K562 (cell line): ENCODE measurements around the gene USP15. TPM values are rescaled to one million over a fixed set of nuclear protein-coding genes. Genes with fewer than 3 reads are reported as not detected.
"Not testable (repeated sequence)": the region's sequence is repeated elsewhere in the genome, so short reads cannot be mapped to it uniquely, and the experiment has no call there.

ENCODE experiments used
- ATAC-seq: fragments of 200-7000 bp; cut with Tn5 transposase; 3 replicates; pipeline ENCODE4 v1.9.1; 2020; ENCODE audit warnings: moderate library complexity
- BruUV-seq: library from RNA; stranded (reverse); fragments of 400-500 nt; replicated peaks from 2 replicates; lab custom pipeline; 2021; lab: Mats Ljungman, UMichigan
- CTCF ChIA-PET: fragments of 300-600 bp; formaldehyde crosslinking; extraction: SDS; loops from one replicate; lab custom pipeline; 2021; ENCODE audit warnings: low intra/inter-chr PET ratio; lab: Yijun Ruan, JAX
- POLR2A ChIA-PET: fragments of 300-600, 350-650 bp; sonication (Branson Sonifier 250); formaldehyde crosslinking; extraction: SDS; loops from one replicate; lab custom pipeline; 2021; ENCODE audit warnings: antibody characterized with exemption, inconsistent platforms; lab: Yijun Ruan, JAX
- DNase-seq, 4 experiments: peaks; one replicate each; pipeline versions ENCODE4 v3.0.0 to v3.0.0-alpha.2; 2011 to 2018; ENCODE audit warnings: low spot score in 3 of 4, mixed read lengths in 3 of 4; ENCODE audit errors: extremely low read depth in 1 of 4
- FAIRE-seq: peaks from 2 replicates; lab custom pipeline; 2011; peaks lifted over from hg19 to GRCh38; lab: Jason Lieb, UNC
- H2AFZ ChIP-seq: 2 replicates; pipeline ENCODE4 v1.6.0; 2011; ENCODE audit warnings: low read depth, low read length, control low read depth, inconsistent platforms
- H3K27ac ChIP-seq: fragments of 200-600 bp; 3 replicates; pipeline ENCODE4 v1.8.0; 2011; ENCODE audit warnings: low read depth, mild to moderate bottlenecking, control low read depth, inconsistent platforms, low read length, moderate library complexity, mixed read lengths; ENCODE audit errors: extremely low read depth
- H3K27me3 ChIP-seq, 2 experiments: fragments of 300-600 bp in 1 of 2; 2 replicates in 1 of 2; 3 replicates in 1 of 2; pipeline versions ENCODE4 v1.6.0 to v1.8.0; 2011; ENCODE audit warnings: inconsistent platforms in 2 of 2, low read length in 2 of 2, mild to moderate bottlenecking in 1 of 2, mixed read lengths in 1 of 2, moderate library complexity in 1 of 2; ENCODE audit not compliant: control insufficient read depth in 2 of 2, insufficient read depth in 2 of 2
- H3K36me3 ChIP-seq: fragments of 300-600 bp; 3 replicates; pipeline ENCODE4 v1.8.0; 2011; ENCODE audit warnings: mild to moderate bottlenecking, low read length, inconsistent platforms; ENCODE audit not compliant: control insufficient read depth, insufficient read depth
- H3K4me1 ChIP-seq, 2 experiments: fragments of 200-600 bp in 1 of 2; replicated peaks in 1 of 2; 2 replicates in 1 of 2; 3 replicates in 1 of 2; pipeline versions ENCODE4 v1.5.1 to v1.8.0; 2011; ENCODE audit warnings: inconsistent platforms in 2 of 2, low read length in 2 of 2, mild to moderate bottlenecking in 1 of 2, mixed read lengths in 1 of 2, moderate library complexity in 1 of 2; ENCODE audit not compliant: control insufficient read depth in 2 of 2, insufficient read depth in 2 of 2
- H3K4me2 ChIP-seq: 2 replicates; pipeline ENCODE4 v1.6.1; 2011; ENCODE audit warnings: low read length, control low read depth, inconsistent platforms, mixed read lengths; ENCODE audit not compliant: insufficient read depth
- H3K4me3 ChIP-seq: fragments of 200-600 bp; sonication (generic), shearing (Covaris generic); 2 replicates; pipeline ENCODE4 v1.5.1; 2016; ENCODE audit warnings: control low read depth, inconsistent platforms
- H3K79me2 ChIP-seq: fragments of 200-600 bp; 3 replicates; pipeline ENCODE4 v1.8.0; 2011; ENCODE audit warnings: low read length, inconsistent platforms; ENCODE audit not compliant: control insufficient read depth, insufficient read depth
- H3K9ac ChIP-seq, 2 experiments: 2 replicates each; pipeline versions ENCODE4 v1.6.0 to v1.6.1; 2011; ENCODE audit warnings: low read depth in 2 of 2, low read length in 2 of 2, control low read depth in 1 of 2, inconsistent platforms in 1 of 2, mild to moderate bottlenecking in 1 of 2, mixed read lengths in 1 of 2; ENCODE audit not compliant: insufficient read depth in 1 of 2
- H3K9me1 ChIP-seq: one replicate; pipeline ENCODE4 v1.6.0; 2011; ENCODE audit warnings: inconsistent platforms, mild to moderate bottlenecking, low read length, moderate library complexity; ENCODE audit not compliant: control insufficient read depth, insufficient read depth
- H3K9me3 ChIP-seq: replicated peaks from 2 replicates; pipeline ENCODE4 v1.5.1; 2011; ENCODE audit warnings: low read depth, low read length, inconsistent platforms; ENCODE audit not compliant: control insufficient read depth, insufficient read depth
- H4K20me1 ChIP-seq: replicated peaks from 2 replicates; pipeline ENCODE4 v1.6.1; 2011; ENCODE audit warnings: low read length, inconsistent platforms, mixed read lengths; ENCODE audit not compliant: control insufficient read depth, insufficient read depth
- C11orf30 ChIP-seq: fragments of 450-650 bp; IDR thresholded peaks from 2 replicates; pipeline ENCODE4 v1.6.1; 2016; ENCODE audit warnings: low read depth, mild to moderate bottlenecking
- CEBPB ChIP-seq: fragments of 450-650 bp; IDR thresholded peaks from 2 replicates; pipeline ENCODE4 v1.6.1; 2016; ENCODE audit warnings: missing genetic modification characterization, missing compliant biosample characterization
- CEBPG ChIP-seq, 3 experiments: fragments of 200-800 bp in 1 of 3; sonication (Bioruptor generic) in 1 of 3; sonication (generic) in 1 of 3; formaldehyde crosslinking in 1 of 3; IDR thresholded peaks in 2 of 3; conservative IDR thresholded peaks in 1 of 3; 2 replicates each; pipeline versions ENCODE4 v1.6.1 to v1.8.0; 2016 to 2022; ENCODE audit warnings: missing compliant biosample characterization in 2 of 3, missing genetic modification characterization in 2 of 3, mild to moderate bottlenecking in 1 of 3, missing genetic modification reagents in 1 of 3
- IRF9 ChIP-seq: fragments of 450-650 bp; IDR thresholded peaks from 2 replicates; pipeline ENCODE4 v1.6.1; 2016; ENCODE audit warnings: missing biosample characterization, missing genetic modification characterization
- ZNF316 ChIP-seq: fragments of 450-650 bp; IDR thresholded peaks from 2 replicates; pipeline ENCODE4 v1.6.1; 2016
- ZNF507 ChIP-seq: conservative IDR thresholded peaks from 2 replicates; pipeline ENCODE4 v1.6.1; 2017; ENCODE audit warnings: missing genetic modification characterization, missing compliant biosample characterization
- WGBS: fragments of 100-300 bp; shearing (Covaris generic); methylation state at CpG from one replicate; pipeline ENCODE4 v1.1.6; 2016; ENCODE audit warnings: low coverage, mixed read lengths; ENCODE audit not compliant: insufficient coverage; ENCODE audit errors: missing lambda C conversion rate; 5-methylcytosine and 5-hydroxymethylcytosine counted together
- in situ Hi-C: fragments of 300-500 bp; cut with MboI; formaldehyde crosslinking; loops from 4 replicates; pipeline ENCODE4 v1.15.0; 2018; ENCODE audit warnings: inconsistent platforms, mixed read lengths
- intact Hi-C: fragments of 100-400 bp; cut with micrococcal nuclease; formaldehyde crosslinking; loops from 2 replicates; pipeline ENCODE4 v1.14.2; 2022
- polyA plus RNA-seq, 8 experiments: library from polyadenylated mRNA; depleted of rRNA in 4 of 8; stranded (reverse) in 5 of 8; unstranded in 3 of 8; fragments of >200 nt; fragmentation: Nextera tagmentation in 2 of 8; fragmentation: Illumina TruSeq in 1 of 8; extraction: Ambion mirVana in 2 of 8; extraction: Trizol in 1 of 8; gene quantifications; 2 replicates each; pipeline versions ENCODE4 v1.2.1 to v1.2.3, GENCODE V29; 2011 to 2014; ENCODE audit warnings: inconsistent platforms in 1 of 8, missing spikeins in 1 of 8
- total RNA-seq, 7 experiments: library from RNA; depleted of rRNA in 6 of 7; stranded (reverse); fragments of >200 nt in 6 of 7; fragmentation: Illumina TruSeq in 2 of 7; extraction: Trizol in 2 of 7; gene quantifications; 2 replicates each; pipeline versions ENCODE4 v1.2.1 to v1.2.3, GENCODE V29; 2011 to 2021; ENCODE audit warnings: low replicate concordance in 1 of 7

Gene USP15
- total and polyA plus RNA-seq, 9 of the 15 experiments (the other 6 are each of a cell fraction or from before 2014, with no cell fraction given): 140 to 272 (median 182) TPM

GRCh38 chr12:62368430-62369223 lies 108.4 kb downstream of the USP15 start:
- POLR2A ChIA-PET, H4K20me1 ChIP-seq, DNase-seq, ATAC-seq, H3K9me1 ChIP-seq, H3K27me3 ChIP-seq, FAIRE-seq, BruUV-seq, in situ Hi-C loops, H3K4me3 ChIP-seq, CTCF ChIA-PET, intact Hi-C loops, H3K27ac ChIP-seq, H3K4me2 ChIP-seq, H2AFZ ChIP-seq, H3K9me3 ChIP-seq, H3K9ac ChIP-seq, H3K4me1 ChIP-seq: not testable (repeated sequence)
- H3K36me3 ChIP-seq: peaks cover 45% of the 10 kb centered on the region
- 96% methylated on average over 3 of the region's 3 CpGs for WGBS
- TF ChIP-seq ZNF507 (tag) (peak; percentile 83), CEBPG (CRISPR knock-in tag; IDR thresholded peaks at IDR 0.05) (peak; percentile 60; the same call in 1 of the 2 replicates), CEBPG (tag; conservative IDR thresholded peaks at IDR 0.05 in 1 of 2, IDR thresholded peaks at IDR 0.05 in 1 of 2) (peak in 1 of 2 experiments; percentile 90; a peak in 3 of 4 replicates), C11orf30 (peak; percentile 47; the same call in 1 of the 2 replicates), ZNF316 (peak; percentile 65), IRF9 (tag) (0 out of 2 replicates have a peak, but pooled peaks have one; percentile 44), CEBPB (peak; percentile 94)
- peaks cover 91% of the 10 kb centered on the region for H3K79me2 ChIP-seq
